MG63 (cell line): ENCODE results near the gene MLST8. TPM values are rescaled to one million over a fixed set of nuclear protein-coding genes. Genes with fewer than 3 reads are reported as not detected.
"Not testable (repeated sequence)": the region's sequence is repeated elsewhere in the genome, so short reads cannot be mapped to it uniquely, and the experiment has no call there.

Experiments used
- DNase-seq: peaks from one replicate; pipeline ENCODE4 v3.0.0-alpha.2; 2020
- H3K27me3 ChIP-seq: fragments of 250-450 bp; sonication (Bioruptor Pico); 2 replicates; pipeline ENCODE4 v1.5.1; 2020; ENCODE audit warnings: mild to moderate bottlenecking, moderate library complexity
- H3K36me3 ChIP-seq: fragments of 250-450 bp; sonication (Bioruptor Pico); 2 replicates; pipeline ENCODE4 v1.5.1; 2020; ENCODE audit warnings: mild to moderate bottlenecking, moderate library complexity
- H3K4me3 ChIP-seq: fragments of 250-450 bp; sonication (Bioruptor Pico); 2 replicates; pipeline ENCODE4 v1.5.1; 2020; ENCODE audit warnings: mild to moderate bottlenecking, moderate library complexity
- H3K9me3 ChIP-seq: fragments of 250-450 bp; sonication (Bioruptor Pico); 2 replicates; pipeline ENCODE4 v1.5.1; 2020; ENCODE audit warnings: mild to moderate bottlenecking, moderate library complexity
- total RNA-seq: library from RNA; depleted of rRNA; stranded (reverse); fragments of >200 nt; shearing (Covaris generic); gene quantifications from 2 replicates; pipeline ENCODE4 v1.2.3, GENCODE V29; 2014; ENCODE audit warnings: low replicate concordance

The MLST8 gene
- total RNA-seq, 1 experiment from 2014 or later: 42.6 TPM

DNA sequence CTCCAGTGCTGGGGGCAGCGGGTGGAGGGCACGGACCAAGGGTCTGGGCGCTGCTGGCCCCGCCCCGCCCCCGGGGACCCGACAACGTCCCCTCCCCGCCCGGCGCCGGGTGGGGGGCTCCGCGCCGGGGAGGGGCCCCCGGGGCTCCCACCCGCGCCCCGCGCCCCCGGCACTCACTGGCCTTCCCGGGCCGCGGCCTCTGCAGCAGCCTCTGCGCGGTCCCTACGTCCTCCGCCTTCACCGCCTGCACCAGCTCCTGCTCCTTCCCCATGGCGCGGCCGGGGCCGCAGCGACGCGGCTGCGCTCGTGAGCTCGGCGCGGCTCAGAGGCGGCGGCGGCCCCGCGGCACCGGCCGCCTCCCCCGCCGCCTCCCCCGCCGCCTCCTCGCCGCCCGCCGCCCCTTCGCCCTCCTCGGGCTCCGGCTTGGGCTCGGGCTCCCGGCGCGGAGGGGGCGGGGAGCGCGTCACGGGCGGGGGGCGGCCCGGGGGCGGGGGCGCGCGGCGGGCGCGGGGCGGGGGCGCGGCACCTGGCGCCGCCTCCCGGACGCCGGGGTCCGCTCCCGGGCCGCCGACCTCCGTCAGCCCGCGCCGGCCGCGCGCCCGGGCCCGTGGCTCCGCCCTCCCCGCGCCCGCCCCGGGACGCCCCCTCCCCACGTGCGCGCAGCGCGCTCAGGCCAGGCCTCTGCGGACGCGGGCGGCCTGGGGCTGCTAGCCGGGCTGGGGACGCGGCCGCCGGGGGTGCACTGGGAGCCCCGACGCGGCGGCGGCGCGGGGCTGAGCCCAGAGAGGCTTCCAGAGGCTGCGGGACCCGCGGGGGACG, 8.9 kb upstream of the MLST8 start, which contains the start of gene CASKIN1:
Gene CASKIN1 (minus strand): TSS at position 444 of the 819 bp plus-strand sequence. CDS start 173 bp downstream, at position 271.
- peaks cover 14% of the 10 kb centered on the region for H3K27me3 ChIP-seq
- no peak for DNase-seq
- peak within 1 kb of the TSS; percentile 14; the same call in 1 of the 2 replicates for H3K4me3 ChIP-seq
- H3K9me3 ChIP-seq: no peaks in the 10 kb centered on the region
- no peaks in the 10 kb centered on the region for H3K36me3 ChIP-seq

DNA sequence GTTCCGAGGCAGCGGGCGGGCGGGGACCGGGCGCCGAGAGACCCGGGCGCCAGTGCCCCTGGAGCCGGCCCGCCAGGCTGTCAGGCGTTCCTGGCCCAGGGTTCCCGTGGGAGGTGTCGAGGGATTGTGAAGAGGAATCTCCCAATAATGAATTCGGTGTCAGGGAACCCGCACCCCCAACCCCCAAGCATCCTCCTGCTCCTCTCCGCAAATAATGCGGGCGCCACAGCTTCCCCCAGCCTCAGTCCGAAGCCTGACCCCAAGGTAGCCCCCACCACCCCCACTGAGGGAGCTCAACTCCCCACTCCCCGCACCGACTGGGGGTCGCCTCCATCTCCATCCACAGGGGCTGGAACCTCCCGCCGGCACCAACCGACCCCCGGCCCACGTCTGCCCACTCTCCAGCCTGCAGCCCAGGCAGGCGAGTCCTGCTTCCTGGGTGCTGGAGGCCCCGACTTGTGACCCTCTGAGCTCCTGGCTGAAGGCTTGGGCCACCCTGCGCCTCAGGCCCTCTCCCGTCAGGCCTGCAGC, 8.2 kb upstream of the MLST8 start:
- Histone ChIP-seq H3K36me3 (no peaks in the 10 kb centered on the region), H3K9me3 (no peaks in the 10 kb centered on the region), H3K4me3 (no peak overlapping the region), H3K27me3 (peaks cover 14% of the 10 kb centered on the region)
- DNase-seq: no peak

DNA sequence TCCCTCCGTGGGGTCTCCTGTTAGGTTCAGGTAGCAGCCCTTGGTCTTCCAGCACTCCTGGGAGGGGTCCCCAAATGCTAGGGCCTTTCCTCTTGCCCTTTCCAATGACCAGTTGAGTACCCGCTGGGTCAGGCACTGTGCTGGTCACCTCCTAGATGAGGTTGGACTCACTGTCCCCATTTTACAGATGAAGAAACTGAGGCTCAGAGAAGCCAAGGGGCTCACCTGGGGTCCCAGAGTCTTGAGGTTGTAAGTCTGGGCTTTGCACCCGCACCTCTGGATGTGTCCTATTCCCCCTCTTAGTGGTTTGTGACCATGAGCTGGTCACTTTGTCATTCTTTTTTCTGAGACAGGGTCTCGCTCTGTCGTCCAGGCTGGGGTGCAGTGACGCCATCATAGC, 7.5 kb upstream of the MLST8 start:
- DNase-seq: no peak
- Histone ChIP-seq H3K4me3 (no peak overlapping the region), H3K27me3 (peaks cover 14% of the 10 kb centered on the region), H3K36me3 (no peaks in the 10 kb centered on the region), H3K9me3 (no peaks in the 10 kb centered on the region)

DNA sequence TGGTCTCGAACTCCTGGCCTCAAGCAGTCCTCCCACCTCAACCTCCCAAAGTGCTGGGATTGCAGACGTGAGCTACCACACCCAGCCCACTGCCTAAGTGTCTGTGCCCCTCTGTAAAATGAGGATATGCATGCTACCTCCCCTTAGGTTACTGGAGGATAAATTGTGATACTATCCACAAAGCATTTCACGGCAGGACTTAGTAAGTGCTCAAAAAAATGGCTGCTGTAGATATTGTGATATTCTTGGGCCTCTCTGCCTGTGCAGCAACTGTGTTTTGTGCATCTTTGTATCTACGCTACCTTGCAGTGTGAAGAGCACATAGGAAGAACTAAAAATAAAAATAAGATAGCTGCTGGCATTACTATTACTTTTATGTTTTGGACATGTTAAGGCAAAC, 7.0 kb upstream of the MLST8 start:
- no peak for DNase-seq
- no peaks in the 10 kb centered on the region for H3K9me3 ChIP-seq
- no peak overlapping the region for H3K4me3 ChIP-seq
- no peaks in the 10 kb centered on the region for H3K36me3 ChIP-seq
- H3K27me3 ChIP-seq: peaks cover 14% of the 10 kb centered on the region

DNA sequence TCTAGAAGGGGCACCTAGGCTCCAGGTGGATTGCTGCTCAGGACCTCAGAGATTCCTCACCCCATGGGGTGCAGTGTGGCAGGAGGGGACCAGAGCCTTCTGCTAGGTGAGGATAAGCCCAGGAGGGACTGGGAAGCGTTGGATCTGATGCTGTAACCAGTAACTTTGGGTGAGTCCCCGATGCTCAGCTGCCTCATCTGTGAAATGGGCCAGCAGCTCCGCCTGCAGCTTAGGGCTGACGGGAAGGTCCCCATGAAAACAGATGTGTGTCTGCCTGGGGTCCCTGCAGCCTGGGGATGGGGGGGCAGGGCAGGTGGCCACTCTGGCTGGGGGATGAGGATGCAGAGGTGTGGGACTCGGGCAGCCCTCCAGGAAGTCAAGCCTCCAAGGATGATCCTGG, 6.2 kb upstream of the MLST8 start:
- DNase-seq: no peak
- Histone ChIP-seq H3K9me3 (no peaks in the 10 kb centered on the region), H3K4me3 (no peak overlapping the region), H3K27me3 (peaks cover 14% of the 10 kb centered on the region), H3K36me3 (no peaks in the 10 kb centered on the region)

DNA sequence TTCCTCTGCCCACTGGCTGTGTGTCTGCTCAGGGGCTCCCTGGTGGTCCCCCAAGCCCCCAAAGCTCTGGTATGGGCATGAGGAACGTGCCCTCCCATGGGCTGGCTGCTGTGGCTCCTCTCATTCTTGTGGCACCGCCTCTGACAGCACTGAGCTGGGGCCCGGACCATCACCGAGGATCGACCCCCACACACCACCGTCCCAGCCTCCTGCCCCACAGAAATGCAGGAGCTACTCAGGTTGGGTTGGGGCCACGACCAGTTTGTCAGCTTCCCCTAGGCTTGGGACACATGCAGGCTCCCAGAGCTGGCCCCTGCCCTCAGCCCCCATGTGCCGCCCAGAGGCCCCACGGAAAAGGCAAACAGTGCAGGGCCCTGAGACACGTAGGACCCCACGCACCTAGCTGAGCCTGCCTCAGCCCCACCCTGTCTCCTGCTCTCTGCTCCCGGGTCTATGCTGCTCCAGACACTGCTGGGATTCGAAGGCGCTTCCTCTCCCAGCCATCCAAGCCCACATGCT, 5.6 kb upstream of the MLST8 start:
- H3K4me3 ChIP-seq: no peak overlapping the region
- no peaks in the 10 kb centered on the region for H3K9me3 ChIP-seq
- H3K27me3 ChIP-seq: peaks cover 14% of the 10 kb centered on the region
- no peaks in the 10 kb centered on the region for H3K36me3 ChIP-seq
- no peak for DNase-seq

DNA sequence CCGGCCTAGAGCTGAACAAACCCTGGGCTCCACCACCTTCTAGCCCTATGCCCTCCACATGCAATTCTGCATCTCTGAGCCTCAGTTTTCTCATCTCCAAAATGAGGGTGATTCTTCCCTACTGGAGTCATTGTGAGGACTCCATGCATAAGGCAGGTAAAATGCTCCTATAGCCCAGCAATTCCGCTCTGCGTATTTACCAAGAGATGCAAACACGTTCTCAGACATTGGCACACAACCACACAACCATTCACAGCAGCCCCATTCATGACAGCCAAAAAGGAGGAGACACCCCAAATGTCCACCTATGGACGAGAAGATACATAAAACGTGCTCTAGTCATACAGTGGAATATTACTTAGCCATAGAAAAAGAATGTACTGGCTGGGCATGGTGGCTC, 4.9 kb upstream of the MLST8 start:
- H3K4me3 ChIP-seq: no peak overlapping the region
- H3K27me3 ChIP-seq: peaks cover 14% of the 10 kb centered on the region
- no peaks in the 10 kb centered on the region for H3K36me3 ChIP-seq
- no peaks in the 10 kb centered on the region for H3K9me3 ChIP-seq
- DNase-seq: no peak

DNA sequence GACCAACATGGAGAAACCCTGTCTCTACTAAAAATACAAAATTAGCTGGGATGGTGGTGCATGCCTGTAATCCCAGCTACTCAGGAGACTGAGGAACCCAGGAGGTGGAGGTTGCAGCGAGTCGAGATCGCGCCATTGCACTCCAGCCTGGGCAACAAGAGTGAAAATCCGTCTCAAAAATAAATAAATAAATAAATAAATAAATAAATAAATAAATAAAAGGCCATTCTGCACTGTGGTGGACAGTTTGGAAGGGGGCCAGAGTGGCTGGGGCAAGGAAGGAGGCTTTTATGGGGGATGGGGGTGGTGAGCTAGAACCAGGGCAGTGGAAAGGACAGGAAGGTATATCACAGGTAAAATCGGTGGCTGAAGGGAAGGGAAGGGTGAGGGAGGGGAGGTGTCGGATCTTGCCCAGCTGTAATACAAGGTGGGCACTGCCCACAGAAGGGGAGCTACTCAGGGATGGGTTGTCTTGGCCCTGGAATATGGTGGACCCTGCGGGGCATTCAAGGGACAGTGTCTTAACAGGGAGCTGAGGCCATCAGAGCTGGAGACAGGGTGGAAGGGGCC, 2.0 kb upstream of the MLST8 start:
- peaks cover 19% of the 10 kb centered on the region for H3K36me3 ChIP-seq
- H3K9me3 ChIP-seq, DNase-seq, H3K27me3 ChIP-seq, H3K4me3 ChIP-seq: not testable (repeated sequence)

DNA sequence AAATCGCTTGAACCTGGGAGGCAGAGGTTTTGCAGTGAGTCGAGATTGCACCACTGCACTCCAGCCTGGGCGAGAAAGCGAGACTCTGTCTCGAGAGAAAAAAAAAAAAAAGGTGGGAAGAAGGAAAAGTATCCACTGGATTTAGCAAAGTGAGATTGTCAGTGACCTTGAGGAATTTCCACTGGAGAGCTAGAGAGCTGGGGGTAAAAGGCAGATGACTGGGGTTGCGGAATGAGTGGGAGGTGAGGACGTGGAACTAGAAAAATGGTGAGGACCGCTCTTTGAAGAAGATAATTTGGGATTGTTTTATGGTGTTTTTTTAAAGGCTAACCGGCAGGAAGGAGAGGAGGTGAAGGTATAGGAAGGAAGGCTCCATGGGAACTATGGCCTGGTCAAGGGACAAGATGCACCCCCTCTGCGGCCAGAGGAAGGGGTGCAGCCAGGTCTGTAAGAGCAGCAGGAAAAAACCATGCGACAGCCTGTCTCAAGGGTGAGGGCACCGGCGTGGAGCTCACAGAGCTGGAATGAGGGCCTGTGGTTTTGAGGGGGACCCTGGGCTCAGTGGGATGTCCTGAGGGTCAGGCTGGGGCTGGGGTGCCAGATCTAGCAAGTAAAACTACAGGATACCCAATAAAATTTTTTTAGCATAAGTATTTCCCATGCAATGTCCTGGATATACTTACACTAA, 694 bp upstream of the MLST8 start:
- DNase-seq: no peak
- no peaks in the 10 kb centered on the region for H3K27me3 ChIP-seq
- no peaks in the 10 kb centered on the region for H3K9me3 ChIP-seq
- peak overlapping the region; percentile 97 for H3K4me3 ChIP-seq
- peaks cover 31% of the 10 kb centered on the region for H3K36me3 ChIP-seq

DNA sequence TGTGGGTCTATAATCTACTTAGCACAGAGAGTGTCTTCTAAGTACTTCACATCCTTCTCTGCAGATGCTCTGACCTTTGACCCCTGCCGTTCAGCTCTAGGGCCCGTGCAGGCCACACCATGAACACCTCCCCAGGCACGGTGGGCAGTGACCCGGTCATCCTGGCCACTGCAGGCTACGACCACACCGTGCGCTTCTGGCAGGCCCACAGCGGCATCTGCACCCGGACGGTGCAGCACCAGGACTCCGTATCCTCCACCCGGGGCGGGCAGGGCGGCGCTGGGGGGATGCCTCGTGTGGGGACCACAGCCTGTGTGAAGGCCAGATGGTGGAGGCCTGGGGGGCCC, 686 bp downstream of the MLST8 start:
- peaks cover 38% of the 10 kb centered on the region for H3K36me3 ChIP-seq
- H3K4me3 ChIP-seq: peak overlapping the region; percentile 97
- no peaks in the 10 kb centered on the region for H3K9me3 ChIP-seq

DNA sequence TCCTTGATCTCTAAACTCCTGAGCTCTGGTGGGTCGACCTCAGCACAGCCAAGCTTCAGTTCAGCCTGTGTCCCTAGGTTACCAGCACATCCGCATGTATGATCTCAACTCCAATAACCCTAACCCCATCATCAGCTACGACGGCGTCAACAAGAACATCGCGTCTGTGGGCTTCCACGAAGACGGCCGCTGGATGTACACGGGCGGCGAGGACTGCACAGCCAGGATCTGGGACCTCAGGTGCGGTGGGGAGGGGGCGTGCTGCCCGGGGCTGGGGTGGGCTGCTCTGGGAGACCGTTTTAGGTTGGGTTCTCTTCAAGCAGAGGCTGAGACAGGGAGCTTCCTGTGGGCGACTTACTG, 1.1 kb downstream of the MLST8 start:
- Histone ChIP-seq H3K4me3 (peak overlapping the region; percentile 97), H3K36me3 (peaks cover 39% of the 10 kb centered on the region), H3K9me3 (no peaks in the 10 kb centered on the region), H3K27me3 (no peaks in the 10 kb centered on the region)
- no peak for DNase-seq

More for the DNA sequence above, 686 bp downstream of the MLST8 start:
- no peaks in the 10 kb centered on the region for H3K27me3 ChIP-seq
- peak; percentile 35 for DNase-seq

DNA sequence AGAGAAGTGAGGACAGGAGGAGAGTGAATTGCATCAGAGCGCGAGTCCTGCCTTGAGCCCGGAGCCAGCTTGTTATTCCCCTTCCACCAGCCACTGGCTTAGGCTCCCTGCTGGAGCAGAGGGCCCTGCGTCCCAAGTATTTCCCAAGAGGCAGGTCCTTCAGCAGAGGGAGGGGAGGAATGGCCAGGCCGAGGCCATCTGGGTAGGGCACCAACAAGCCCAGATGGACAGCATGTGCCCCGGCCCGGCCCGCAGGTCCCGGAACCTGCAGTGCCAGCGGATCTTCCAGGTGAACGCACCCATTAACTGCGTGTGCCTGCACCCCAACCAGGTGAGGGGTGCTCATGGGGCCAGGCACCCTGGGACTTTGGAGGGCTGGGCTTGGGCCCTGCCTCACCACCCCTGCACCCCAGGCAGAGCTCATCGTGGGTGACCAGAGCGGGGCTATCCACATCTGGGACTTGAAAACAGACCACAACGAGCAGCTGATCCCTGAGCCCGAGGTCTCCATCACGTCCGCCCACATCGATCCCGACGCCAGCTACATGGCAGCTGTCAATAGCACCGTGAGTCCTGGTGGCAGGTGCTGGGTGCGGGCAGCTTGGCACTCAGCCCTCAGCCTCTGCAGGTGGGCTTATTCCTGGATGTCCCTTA, 1.7 kb downstream of the MLST8 start:
- H3K36me3 ChIP-seq: peaks cover 44% of the 10 kb centered on the region
- H3K4me3 ChIP-seq: no peak overlapping the region; the same call in 1 of the 2 replicates
- no peak for DNase-seq
- no peaks in the 10 kb centered on the region for H3K9me3 ChIP-seq
- no peaks in the 10 kb centered on the region for H3K27me3 ChIP-seq

DNA sequence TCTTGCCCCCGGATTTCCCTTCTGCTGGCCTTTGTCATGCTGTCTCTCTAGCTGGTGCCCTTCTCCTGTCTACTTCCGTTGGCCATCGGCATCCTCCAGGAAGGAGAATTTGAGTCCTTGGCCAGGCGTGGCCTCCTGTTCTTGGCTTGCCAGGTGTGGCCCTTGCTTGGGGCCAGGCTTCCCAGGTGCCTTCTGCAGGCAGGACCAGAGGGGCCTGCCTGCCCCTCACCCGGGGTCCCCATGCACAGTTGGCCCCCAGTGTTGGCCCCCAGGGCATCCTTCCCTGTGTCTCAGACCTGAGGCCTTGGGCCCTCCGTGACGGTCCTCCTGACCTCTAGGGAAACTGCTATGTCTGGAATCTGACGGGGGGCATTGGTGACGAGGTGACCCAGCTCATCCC, 2.6 kb downstream of the MLST8 start:
- Histone ChIP-seq H3K9me3 (no peaks in the 10 kb centered on the region), H3K4me3 (no peak overlapping the region), H3K27me3 (no peaks in the 10 kb centered on the region), H3K36me3 (peaks cover 53% of the 10 kb centered on the region)
- no peak for DNase-seq

DNA sequence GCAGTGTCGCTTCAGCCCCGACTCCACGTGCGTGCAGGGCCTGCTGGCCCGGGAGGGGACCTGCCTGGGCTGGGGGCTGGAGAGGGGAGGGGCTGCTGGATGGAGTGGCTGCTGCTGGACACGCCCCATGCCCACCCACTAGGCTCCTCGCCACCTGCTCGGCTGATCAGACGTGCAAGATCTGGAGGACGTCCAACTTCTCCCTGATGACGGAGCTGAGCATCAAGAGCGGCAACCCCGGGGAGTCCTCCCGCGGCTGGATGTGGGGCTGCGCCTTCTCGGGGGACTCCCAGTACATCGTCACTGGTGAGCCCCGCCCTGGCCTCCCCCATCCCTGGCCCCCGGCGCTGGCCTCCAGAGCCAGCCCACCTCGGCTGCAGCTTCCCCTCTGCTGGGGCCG, 3.1 kb downstream of the MLST8 start:
- no peak for DNase-seq
- H3K36me3 ChIP-seq: peaks cover 58% of the 10 kb centered on the region
- H3K27me3 ChIP-seq: no peaks in the 10 kb centered on the region
- no peak overlapping the region for H3K4me3 ChIP-seq
- no peaks in the 10 kb centered on the region for H3K9me3 ChIP-seq

DNA sequence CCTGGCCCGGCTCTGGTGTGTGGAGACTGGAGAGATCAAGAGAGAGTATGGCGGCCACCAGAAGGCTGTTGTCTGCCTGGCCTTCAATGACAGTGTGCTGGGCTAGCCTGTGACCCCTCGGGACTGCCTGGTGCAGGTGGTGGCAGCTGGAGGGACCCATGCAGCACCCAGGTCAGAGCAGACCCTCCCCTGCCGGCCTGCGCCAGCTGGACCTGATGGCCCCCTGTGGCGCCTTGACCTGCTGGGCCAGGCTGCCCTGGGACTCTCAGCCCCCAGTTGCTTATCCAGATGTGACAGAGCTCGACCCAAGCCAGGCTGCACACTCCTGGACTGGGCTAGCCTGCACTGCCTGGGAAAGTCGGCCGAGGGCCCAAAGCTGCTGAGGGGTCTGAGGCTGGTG, 3.5 kb downstream of the MLST8 start:
- H3K27me3 ChIP-seq: no peaks in the 10 kb centered on the region
- H3K36me3 ChIP-seq: peaks cover 62% of the 10 kb centered on the region
- no peak overlapping the region for H3K4me3 ChIP-seq
- DNase-seq: no peak
- no peaks in the 10 kb centered on the region for H3K9me3 ChIP-seq

DNA sequence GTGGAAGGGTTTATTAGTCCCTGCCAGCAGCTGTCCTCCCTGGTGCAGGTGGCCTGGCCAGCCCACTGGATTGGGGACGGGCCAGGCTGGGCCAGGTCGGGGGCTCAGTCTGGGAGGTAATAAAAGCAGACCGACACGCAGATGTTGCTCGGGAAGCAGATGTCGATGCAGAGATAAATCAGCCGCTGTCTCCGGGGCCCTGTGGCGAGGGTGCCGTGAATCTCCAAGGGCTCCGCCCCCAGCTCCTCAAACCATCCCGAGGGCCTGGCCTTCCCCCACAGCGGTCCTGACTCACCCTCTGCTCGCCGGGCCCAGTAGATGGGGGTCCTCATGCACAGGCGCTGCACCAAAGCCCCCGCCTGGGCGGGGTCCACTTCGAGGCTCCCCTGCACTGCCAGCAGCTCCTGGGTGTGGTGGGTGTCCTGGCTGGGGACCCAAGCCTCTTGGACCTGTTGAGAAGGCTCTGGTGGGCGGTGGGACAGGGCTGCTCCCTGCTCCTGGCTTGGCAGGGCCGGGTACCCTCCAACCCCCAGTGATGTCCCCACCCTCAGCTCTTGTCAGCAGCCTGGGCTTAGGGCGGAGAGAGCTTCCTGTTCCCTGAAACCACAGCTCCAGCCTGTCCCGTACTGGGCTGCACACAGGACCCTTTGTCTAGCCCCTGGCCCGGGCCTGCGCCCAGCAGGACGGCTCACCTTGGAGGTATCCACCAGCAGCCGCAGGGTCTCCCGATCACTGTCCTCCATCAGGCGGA, 4.2 kb downstream of the MLST8 start:
- H3K4me3 ChIP-seq: no peak overlapping the region
- no peak for DNase-seq
- peaks cover 62% of the 10 kb centered on the region for H3K36me3 ChIP-seq
- H3K27me3 ChIP-seq: no peaks in the 10 kb centered on the region
- H3K9me3 ChIP-seq: no peaks in the 10 kb centered on the region
